Measurements from ENCODE around the gene PRKCQ. TPM values are rescaled to one million over a fixed set of nuclear protein-coding genes. Genes with fewer than 3 reads are reported as not detected.

PRKCQ gene
- total RNA-seq, 1 experiment from 2014 or later = 12.1 TPM

- Histone ChIP-seq H3K4ac (ENCODE audit: low read depth, low read length) (no peak overlapping the region), H2BK120ac (ENCODE audit: low read depth, low read length, poor library complexity, severe bottlenecking) (no peak overlapping the region), H3K9ac (ENCODE audit: extremely low read depth, insufficient read length, low read length) (no peak overlapping the region), H4K20me1 (ENCODE audit: control insufficient read depth, insufficient read depth, insufficient read length) (no peaks in the 10 kb centered on the region), H3K4me1 (ENCODE audit: insufficient read depth, low read length) (peaks cover 7% of the 10 kb centered on the region; the same call in 1 of the 2 replicates), H3K79me2 (ENCODE audit: insufficient read depth, low read length) (no peaks in the 10 kb centered on the region), H3K23ac (ENCODE audit: insufficient read length, low read depth, low read length) (no peak overlapping the region), H2BK5ac (ENCODE audit: insufficient read length, low read length) (no peak overlapping the region), H3K27me3 (ENCODE audit: insufficient read depth, low read length) (no peaks in the 10 kb centered on the region), H3T11ph (ENCODE audit: low read length) (no peak overlapping the region), H3K23me2 (ENCODE audit: insufficient read length, low read depth, low read length, poor library complexity, severe bottlenecking) (no peaks in the 10 kb centered on the region), H4K8ac (replicated peaks; ENCODE audit: insufficient read length, low read depth, low read length) (no peak overlapping the region), H3K4me2 (ENCODE audit: insufficient read depth, insufficient read length, low read length) (no peak overlapping the region), H2BK12ac (ENCODE audit: insufficient read length, low read depth, low read length) (no peak overlapping the region), H2AFZ (ENCODE audit: low read length) (no peak overlapping the region), H3K18ac (ENCODE audit: insufficient read length, low read depth, low read length) (no peak overlapping the region), H3K27ac (ENCODE audit: insufficient read length, low read depth, low read length) (no peak overlapping the region), H3K79me1 (ENCODE audit: insufficient read depth, low read depth, low read length, poor library complexity, severe bottlenecking) (no peaks in the 10 kb centered on the region), H4K91ac (ENCODE audit: insufficient read length, low read depth, low read length) (no peak overlapping the region), H3K14ac (ENCODE audit: insufficient read depth, low read length) (no peak overlapping the region), H2BK20ac (ENCODE audit: low read depth, low read length, poor library complexity, severe bottlenecking) (no peak overlapping the region), H3K56ac (ENCODE audit: insufficient read length, low read depth, low read length) (no peak overlapping the region), H3K9me3 (ENCODE audit: control insufficient read depth, low read depth, low read length) (no peaks in the 10 kb centered on the region), H4K5ac (ENCODE audit: insufficient read length, low read depth, low read length) (no peak overlapping the region), H2AK5ac (ENCODE audit: insufficient read length, low read length) (no peak overlapping the region), H2BK15ac (ENCODE audit: low read depth, low read length) (no peak overlapping the region)
- WGBS (ENCODE audit: extremely low coverage, insufficient read length, low lambda C conversion rate) = no CpG with 5 or more reads among the region's 12 CpGs
- no peak for TF ChIP-seq CTCF (conservative IDR thresholded peaks at IDR 0.05)
- H3K27ac Mint-ChIP-seq = no peak overlapping the region
- H3K27me3 Mint-ChIP-seq (ENCODE audit: low read depth) = no peaks in the 10 kb centered on the region
- DNase-seq = no peak
- H3K36me3 Mint-ChIP-seq (ENCODE audit: insufficient read depth in 1 of 3, low read depth in 3 of 3) = no peaks in the 10 kb centered on the region
- H3K9me3 Mint-ChIP-seq = no peaks in the 10 kb centered on the region
- H3K4me1 Mint-ChIP-seq = peaks cover 21 to 31% of the 10 kb centered on the region in 2 experiments
- no peak overlapping the region for H3K4me3 Mint-ChIP-seq
These were observed 39.6 kb upstream of the PRKCQ start for GRCh38 chr10:6619660-6620059.
